ENCODE results near the gene ULK4. TPM values are rescaled to one million over a fixed set of nuclear protein-coding genes. Genes with fewer than 3 reads are reported as not detected.
A peak's percentile ranks its signal among the peaks of the same experiment; 100 is the strongest.
"Not testable (repeated sequence)": the region's sequence is repeated elsewhere in the genome, so short reads cannot be mapped to it uniquely, and the experiment has no call there.

Gene ULK4
- total RNA-seq, 1 experiment from 2014 or later, result 6.6 TPM

GRCh38 chr3:41716471-41716870, 245.4 kb downstream of the ULK4 start:
- Histone ChIP-seq H3K27me3 (ENCODE audit: control insufficient read depth, insufficient read depth, low read length) (no peaks in the 10 kb centered on the region), H3K4me3 (ENCODE audit: insufficient read depth, low read depth, low read length) (no peak overlapping the region), H3K36me3 (replicated peaks; ENCODE audit: control insufficient read depth, insufficient read depth, low read length) (no peaks in the 10 kb centered on the region)
- DNase-seq, result no peak

DNA sequence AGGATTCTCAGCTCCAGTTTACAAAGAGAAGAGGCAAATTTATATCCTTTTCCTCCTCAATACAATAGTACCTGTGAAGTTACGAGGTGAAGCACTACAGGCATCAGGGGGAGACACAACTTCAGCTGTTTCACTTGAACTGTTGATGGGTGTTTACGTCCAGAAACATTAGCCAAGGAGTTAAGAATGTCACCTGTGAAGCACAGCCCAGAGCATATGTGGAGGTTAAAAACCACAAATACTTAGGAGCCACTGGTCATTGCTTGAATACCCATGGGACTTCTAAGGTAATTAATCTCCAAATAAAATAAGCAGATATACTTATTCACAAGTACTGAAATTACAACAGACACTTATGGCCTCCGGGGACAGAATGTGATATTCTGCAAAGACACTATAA, 246.5 kb downstream of the ULK4 start:
- Histone ChIP-seq H3K27me3 (ENCODE audit: control insufficient read depth, insufficient read depth, low read length) (no peaks in the 10 kb centered on the region), H3K36me3 (replicated peaks; ENCODE audit: control insufficient read depth, insufficient read depth, low read length) (no peaks in the 10 kb centered on the region), H3K4me3 (ENCODE audit: insufficient read depth, low read depth, low read length) (no peak overlapping the region)
- DNase-seq, result no peak

DNA sequence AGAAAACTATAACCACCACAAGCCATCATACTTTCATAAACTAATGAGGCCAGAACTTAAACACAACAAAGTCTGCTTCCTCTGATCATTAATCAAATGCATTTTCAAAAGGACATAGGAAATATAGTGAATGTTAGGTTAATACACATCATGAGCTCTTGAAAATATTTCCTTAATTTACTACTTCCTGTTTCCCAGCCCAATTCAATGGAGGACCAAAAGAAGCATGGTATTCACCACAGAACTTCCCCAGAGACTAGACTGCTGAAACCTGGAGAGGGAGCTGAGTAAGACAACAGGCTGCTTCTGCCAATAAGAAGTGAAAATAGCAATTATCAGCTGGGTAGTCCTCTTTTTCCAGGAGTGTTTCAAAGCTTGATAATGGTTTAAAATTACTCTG, 250.3 kb downstream of the ULK4 start:
- no peak overlapping the region for H3K4me3 ChIP-seq (ENCODE audit: insufficient read depth, low read depth, low read length)
- no peaks in the 10 kb centered on the region for H3K27me3 ChIP-seq (ENCODE audit: control insufficient read depth, insufficient read depth, low read length)
- DNase-seq, result no peak
- H3K36me3 ChIP-seq (replicated peaks; ENCODE audit: control insufficient read depth, insufficient read depth, low read length), result no peaks in the 10 kb centered on the region

DNA sequence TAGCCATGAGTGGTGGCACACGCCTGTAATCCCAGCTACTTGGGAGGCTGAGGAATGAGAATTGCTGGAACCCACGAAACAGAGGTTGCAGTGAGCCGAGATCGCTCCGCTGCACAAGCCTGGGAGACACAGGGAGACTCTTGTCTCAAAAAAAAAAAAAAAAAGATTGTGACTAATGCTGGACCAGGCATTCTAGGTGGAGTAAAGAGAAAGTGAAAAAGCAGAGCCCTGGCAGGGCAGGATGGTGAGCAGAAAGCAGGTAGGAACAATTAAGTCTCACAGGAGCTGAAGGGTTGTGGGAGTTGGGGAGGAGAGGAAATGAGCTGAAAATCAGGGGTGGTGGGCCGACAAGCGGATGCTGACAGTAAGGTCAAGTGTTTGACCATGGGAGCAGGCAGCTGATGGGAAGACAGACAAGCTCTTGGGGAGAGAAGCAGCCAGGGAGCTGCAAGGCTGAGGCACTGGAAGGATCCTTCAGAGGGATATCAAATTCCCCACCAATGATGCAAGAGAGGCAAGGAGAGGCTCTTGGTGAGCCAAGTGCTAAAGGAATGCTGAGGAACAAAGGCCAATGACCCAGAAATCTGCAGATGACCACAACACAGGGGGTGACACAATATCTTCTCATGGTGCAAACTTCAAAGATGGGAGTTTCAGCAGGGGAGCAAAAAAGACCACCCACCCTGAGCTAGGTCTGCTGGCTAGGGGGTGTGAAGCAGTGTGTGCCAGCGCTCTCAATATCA, 251.1 kb downstream of the ULK4 start:
- Histone ChIP-seq H3K27me3 (ENCODE audit: control insufficient read depth, insufficient read depth, low read length) (no peaks in the 10 kb centered on the region), H3K36me3 (replicated peaks; ENCODE audit: control insufficient read depth, insufficient read depth, low read length) (no peaks in the 10 kb centered on the region), H3K4me3 (ENCODE audit: insufficient read depth, low read depth, low read length) (no peak overlapping the region)
- peak; percentile 12 for DNase-seq

DNA sequence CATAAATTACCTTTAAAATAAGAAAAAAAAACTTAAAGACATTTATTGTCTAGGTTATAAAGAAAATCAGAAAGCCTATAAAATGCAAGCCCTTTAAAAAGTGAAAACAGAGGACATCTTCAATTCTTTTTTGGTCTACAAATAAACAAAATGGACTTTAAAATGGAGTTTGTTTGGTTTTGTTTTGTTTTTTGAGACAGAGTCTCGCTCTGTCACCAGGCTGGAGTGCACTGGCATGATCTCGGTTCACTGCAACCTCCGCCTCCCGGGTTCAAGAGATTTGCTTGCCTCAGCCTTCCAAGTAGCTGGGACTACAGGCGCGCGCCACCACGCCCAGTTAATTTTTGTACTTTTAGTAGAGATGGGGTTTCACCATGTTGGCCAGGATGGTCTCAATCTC, 252.7 kb downstream of the ULK4 start:
- not testable (repeated sequence) for H3K27me3 ChIP-seq (ENCODE audit: control insufficient read depth, insufficient read depth, low read length); DNase-seq; H3K4me3 ChIP-seq (ENCODE audit: insufficient read depth, low read depth, low read length); H3K36me3 ChIP-seq (replicated peaks; ENCODE audit: control insufficient read depth, insufficient read depth, low read length)

- Histone ChIP-seq H3K27me3 (ENCODE audit: control insufficient read depth, insufficient read depth, low read length) (no peaks in the 10 kb centered on the region), H3K36me3 (replicated peaks; ENCODE audit: control insufficient read depth, insufficient read depth, low read length) (no peaks in the 10 kb centered on the region), H3K4me3 (ENCODE audit: insufficient read depth, low read depth, low read length) (no peak overlapping the region)
- DNase-seq, result no peak
Measured at GRCh38 chr3:41708176-41708575, 253.7 kb downstream of the ULK4 start.

DNA sequence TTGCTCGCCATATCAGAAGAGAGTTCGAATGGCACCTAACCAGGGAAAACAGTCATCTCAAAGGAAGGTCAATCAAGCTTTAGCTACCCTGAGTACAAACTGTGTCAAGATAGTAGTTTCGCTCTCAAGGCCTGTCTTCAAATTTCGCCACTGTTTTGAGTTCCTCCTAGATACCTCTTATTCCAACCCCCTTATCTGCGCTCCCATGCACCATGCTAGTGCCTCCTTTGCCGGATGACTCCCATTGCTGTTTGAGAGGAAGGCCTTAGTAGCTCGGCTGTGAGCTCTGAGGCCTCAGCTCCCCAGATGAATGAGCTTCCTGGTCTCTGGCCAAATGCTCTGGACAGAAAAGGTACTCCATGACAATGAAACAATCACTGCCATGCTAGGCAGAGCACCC, 256.0 kb downstream of the ULK4 start:
- no peaks in the 10 kb centered on the region for H3K36me3 ChIP-seq (replicated peaks; ENCODE audit: control insufficient read depth, insufficient read depth, low read length)
- H3K4me3 ChIP-seq (ENCODE audit: insufficient read depth, low read depth, low read length), result no peak overlapping the region
- no peaks in the 10 kb centered on the region for H3K27me3 ChIP-seq (ENCODE audit: control insufficient read depth, insufficient read depth, low read length)
- DNase-seq, result no peak

DNA sequence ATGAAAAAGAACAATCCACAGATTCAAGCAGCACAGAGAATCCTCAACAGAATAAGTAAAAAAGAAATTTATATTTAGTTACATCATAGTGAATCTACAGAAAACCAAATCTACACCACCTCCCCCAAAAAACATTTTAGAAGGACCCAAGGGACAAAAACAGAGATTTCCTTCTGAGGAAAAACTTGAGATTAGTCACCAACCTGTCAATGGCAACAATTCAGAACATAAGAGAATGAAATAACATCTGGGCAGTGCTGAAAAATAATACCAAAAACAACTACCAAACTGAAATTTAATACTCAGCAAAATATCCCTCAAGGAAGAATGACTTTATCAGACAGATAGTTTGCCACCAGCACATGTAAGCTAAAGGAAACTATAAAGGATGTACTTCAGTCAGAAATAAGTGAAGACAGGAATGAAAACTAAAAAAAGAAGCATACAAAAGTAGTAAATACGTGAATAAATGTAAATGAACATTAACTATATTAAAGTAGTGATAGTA, 260.7 kb downstream of the ULK4 start:
- H3K4me3 ChIP-seq (ENCODE audit: insufficient read depth, low read depth, low read length), result no peak overlapping the region
- no peaks in the 10 kb centered on the region for H3K27me3 ChIP-seq (ENCODE audit: control insufficient read depth, insufficient read depth, low read length)
- no peak for DNase-seq
- no peaks in the 10 kb centered on the region for H3K36me3 ChIP-seq (replicated peaks; ENCODE audit: control insufficient read depth, insufficient read depth, low read length)

GRCh38 chr3:41700155-41700554, 261.7 kb downstream of the ULK4 start:
- H3K36me3 ChIP-seq (replicated peaks; ENCODE audit: control insufficient read depth, insufficient read depth, low read length), result no peaks in the 10 kb centered on the region
- no peak overlapping the region for H3K4me3 ChIP-seq (ENCODE audit: insufficient read depth, low read depth, low read length)
- H3K27me3 ChIP-seq (ENCODE audit: control insufficient read depth, insufficient read depth, low read length), result no peaks in the 10 kb centered on the region
- no peak for DNase-seq

DNA sequence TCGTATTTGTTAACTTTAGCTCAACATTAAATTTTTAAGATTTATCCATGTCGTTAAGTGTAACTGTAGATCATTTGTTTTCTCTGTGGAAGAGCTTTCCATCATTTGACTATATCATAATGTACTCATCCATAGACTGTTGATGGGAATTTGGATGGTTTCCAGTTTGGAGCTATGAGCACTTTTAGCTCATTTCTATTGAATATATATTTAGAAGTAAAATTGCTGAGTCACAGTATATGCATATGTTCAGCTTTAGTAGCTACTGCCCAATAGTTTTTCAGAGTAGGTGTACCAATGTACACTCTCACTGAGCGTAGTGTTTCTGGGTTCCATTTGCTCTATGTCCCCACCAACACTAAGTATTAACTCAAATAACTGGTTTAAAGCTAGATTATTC, 263.0 kb downstream of the ULK4 start:
- Histone ChIP-seq H3K36me3 (replicated peaks; ENCODE audit: control insufficient read depth, insufficient read depth, low read length) (no peaks in the 10 kb centered on the region), H3K4me3 (ENCODE audit: insufficient read depth, low read depth, low read length) (no peak overlapping the region), H3K27me3 (ENCODE audit: control insufficient read depth, insufficient read depth, low read length) (no peaks in the 10 kb centered on the region)
- DNase-seq, result no peak

DNA sequence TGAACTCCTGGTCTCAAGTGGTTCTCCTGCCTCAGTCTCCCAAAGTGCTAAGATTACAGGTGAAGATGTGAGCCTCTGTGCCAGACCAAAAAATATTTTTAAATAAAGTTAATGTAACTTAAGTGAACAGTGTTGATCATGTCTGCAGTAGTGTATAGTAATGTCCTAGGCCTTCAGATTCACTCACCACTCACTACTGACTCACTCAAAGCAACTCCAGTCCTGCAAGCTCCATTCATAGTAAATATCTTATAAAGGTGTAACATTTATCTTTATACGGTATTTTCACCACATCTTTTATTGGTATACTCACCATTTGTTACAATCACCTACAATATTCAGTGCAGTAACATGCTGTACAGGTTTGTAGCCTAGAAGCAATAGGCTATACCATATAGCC, 264.2 kb downstream of the ULK4 start:
- Histone ChIP-seq H3K27me3 (ENCODE audit: control insufficient read depth, insufficient read depth, low read length) (no peaks in the 10 kb centered on the region), H3K4me3 (ENCODE audit: insufficient read depth, low read depth, low read length) (no peak overlapping the region), H3K36me3 (replicated peaks; ENCODE audit: control insufficient read depth, insufficient read depth, low read length) (no peaks in the 10 kb centered on the region)
- no peak for DNase-seq

GRCh38 chr3:41695806-41696205, 266.1 kb downstream of the ULK4 start:
- DNase-seq; H3K27me3 ChIP-seq (ENCODE audit: control insufficient read depth, insufficient read depth, low read length); H3K4me3 ChIP-seq (ENCODE audit: insufficient read depth, low read depth, low read length); H3K36me3 ChIP-seq (replicated peaks; ENCODE audit: control insufficient read depth, insufficient read depth, low read length): not testable (repeated sequence)

- H3K4me3 ChIP-seq (ENCODE audit: insufficient read depth, low read depth, low read length), result no peak overlapping the region
- DNase-seq, result no peak
- H3K36me3 ChIP-seq (replicated peaks; ENCODE audit: control insufficient read depth, insufficient read depth, low read length), result no peaks in the 10 kb centered on the region
- H3K27me3 ChIP-seq (ENCODE audit: control insufficient read depth, insufficient read depth, low read length), result no peaks in the 10 kb centered on the region
Measured at GRCh38 chr3:41693799-41694198, 268.1 kb downstream of the ULK4 start.

- no peaks in the 10 kb centered on the region for H3K36me3 ChIP-seq (replicated peaks; ENCODE audit: control insufficient read depth, insufficient read depth, low read length)
- no peaks in the 10 kb centered on the region for H3K27me3 ChIP-seq (ENCODE audit: control insufficient read depth, insufficient read depth, low read length)
- H3K4me3 ChIP-seq (ENCODE audit: insufficient read depth, low read depth, low read length), result no peak overlapping the region
- DNase-seq, result no peak
Measured at GRCh38 chr3:41690766-41691563, 270.9 kb downstream of the ULK4 start.
